HG02973 (cell line): ENCODE measurements around the gene KCNJ5.
A peak's percentile ranks its signal among the peaks of the same experiment; 100 is the strongest.

ENCODE experiments used
- ATAC-seq: cut with Tn5 transposase; IDR thresholded peaks from one replicate; pipeline ENCODE4 v1.9.1; 2021; ENCODE audit warnings: moderate library complexity; ENCODE audit not compliant: unreplicated experiment

Gene KCNJ5

DNA sequence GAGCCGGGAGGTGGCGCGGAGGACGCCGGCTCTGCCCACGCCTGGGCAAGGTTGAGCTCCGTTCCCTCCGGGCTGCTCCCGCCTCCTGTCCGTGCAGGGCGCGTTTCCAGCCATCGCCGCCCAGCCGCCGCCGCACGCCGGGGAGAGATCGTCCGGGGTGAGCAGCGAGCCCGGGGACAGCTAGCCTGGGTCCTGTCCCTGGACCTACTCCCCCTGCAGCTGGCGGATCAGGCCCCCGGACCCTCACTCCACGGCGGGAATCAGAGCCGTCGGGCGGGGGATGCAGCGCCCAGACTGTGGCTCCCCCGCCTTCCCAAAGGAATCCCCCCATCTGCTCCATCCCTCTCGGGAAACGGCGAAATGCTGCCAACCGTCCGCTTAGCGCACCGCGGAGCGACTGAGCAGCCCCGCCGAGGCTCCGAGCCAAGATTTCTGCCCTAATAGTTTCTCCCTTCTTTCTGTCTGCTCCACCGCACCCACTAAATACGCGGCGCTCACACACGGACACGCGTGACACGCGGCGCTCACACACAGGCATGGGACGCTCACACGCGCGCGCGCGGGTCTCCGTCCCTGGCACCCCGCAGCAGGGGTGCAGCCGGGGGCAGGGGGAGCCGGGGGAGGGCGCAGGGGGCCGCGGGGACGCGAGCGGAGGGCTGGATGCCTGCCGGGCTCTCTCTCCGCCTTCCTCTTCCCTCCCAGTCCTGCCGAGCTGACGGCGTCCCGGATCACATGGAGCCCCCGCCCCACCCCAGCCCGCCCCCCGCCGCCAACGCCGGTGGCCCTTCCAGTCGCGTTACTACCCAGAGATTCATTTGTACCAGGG lies at the start of gene KCNJ5:
TSS of gene KCNJ5 (plus strand) at position 814 of the 826 bp plus-strand sequence. CDS start 19,918 bp downstream, outside the sequence.
- ATAC-seq: no peak

DNA sequence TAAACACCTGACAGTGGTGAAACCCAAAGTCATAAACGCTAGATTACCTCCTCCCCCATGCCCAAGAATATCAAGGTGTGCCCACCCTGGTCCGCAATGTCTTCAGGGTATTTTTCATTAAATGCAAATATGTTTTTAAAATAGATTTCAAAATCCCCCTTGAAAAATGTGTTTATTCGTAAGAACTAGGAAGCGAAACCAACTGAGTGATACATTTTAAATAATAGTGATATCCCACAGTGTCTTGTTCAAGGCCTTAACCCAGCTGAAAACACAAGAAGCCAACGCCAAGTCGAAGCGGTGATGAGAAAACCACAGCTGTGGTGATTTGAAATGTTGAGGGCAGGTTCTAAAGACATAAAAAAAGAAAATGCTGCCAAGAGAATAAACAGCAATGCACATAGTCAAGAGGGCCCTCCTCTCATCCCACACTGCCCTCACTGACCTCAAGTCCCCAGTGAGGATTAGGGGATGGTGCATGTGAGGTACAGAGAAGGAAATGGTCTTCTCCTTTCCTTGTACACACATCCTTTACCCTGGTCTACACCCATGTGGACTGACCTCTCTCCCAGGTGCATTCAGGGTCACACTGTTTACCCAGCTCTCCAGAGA lies 49.6 kb upstream of the KCNJ5 start:
- ATAC-seq: peak; percentile 64

DNA sequence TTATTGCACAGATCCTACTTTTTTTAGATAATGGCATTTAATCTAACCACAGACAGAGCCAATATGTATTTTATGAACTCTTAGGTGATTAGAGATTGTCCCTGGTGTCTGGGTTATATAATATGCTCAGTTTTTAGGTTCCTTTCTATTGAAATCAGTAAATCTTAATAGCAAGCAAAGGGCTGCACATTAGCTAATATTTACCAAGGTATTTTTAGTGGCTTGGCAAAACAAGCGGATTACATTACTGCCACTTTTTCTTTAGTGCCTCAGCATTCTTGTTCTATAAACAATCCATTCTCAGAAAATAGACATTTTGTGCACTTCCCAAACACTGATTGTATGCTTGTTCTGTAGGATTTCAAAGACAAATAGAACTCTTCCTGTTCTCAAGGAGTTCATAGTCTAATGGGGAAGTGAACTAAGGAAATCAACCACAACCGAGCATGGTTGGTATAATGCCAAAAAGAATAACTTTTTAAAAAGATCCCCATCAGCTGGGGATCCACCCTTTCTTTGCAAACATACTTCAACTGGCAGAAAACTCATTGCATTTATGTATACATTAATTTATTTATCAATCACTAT lies 47.9 kb upstream of the KCNJ5 start:
- no peak for ATAC-seq

DNA sequence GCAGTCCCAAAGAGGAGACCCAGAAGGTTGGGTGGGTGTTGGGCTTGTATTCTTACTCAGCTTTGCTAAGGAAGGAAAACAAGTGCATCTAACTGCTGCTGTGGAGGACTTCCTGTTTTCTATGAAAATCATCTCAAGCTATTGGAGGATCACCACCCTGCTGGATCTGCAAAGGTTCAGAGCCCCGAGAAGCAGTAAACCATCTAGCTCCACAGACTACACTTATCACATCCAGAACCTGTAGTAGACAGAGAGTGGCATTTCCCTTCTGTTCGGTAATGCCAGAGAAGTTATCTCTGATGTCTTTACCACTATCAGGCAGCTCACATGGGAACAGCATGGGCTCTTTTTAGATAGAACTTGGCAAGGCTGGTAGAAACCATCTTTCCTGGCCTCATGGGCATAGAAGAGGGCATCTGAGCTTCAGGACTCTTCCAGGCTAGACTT lies 45.8 kb upstream of the KCNJ5 start:
- no peak for ATAC-seq

DNA sequence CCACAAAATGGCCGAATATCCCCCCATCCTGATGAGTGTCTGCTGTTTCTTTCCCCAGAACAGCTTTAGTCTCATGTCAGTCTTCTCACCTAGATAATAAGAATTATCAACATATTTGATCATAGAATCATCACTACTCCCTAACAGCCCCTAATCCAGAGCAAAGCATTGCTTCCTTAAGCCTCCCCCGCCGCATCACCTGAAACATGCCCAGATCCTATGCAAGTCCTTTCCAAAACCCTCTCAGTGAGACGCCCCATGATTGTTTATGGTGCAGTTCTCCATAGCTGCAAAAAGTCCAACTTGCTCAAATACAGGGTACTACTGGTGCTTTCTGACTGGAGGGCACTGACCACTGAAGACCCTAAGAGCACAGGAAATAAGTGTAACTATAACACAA lies 44.2 kb upstream of the KCNJ5 start:
- ATAC-seq: no peak

DNA sequence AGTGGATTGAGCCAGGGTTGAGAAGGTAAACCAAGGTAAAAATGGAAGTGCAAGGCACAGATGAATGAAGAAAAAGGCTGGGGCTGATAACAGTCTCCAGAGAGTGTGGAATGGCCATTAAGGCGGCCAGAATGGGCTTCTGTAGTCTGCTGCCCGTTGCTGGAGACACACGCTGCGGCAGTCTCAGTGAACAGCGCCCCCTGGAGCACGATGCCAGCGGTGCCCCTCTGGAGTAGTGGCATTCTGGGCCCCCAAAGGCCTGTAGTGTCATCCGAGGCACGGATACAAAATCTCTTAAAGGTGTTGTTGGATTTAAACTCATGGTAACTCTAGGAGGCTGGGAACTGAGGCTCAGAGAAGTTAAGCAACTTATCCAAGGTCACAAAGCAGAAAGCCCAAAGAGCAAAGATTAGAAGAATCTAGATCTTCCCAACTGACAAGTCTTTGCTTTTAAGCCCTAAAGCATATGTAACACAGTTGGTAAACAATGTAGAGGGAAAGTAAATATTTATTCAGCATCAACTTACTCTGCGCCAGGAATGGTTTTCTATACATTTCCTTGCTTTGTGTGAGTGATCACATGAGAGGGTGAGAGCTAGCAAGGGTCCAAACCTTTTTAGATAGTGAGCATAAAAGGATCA lies 42.2 kb upstream of the KCNJ5 start:
- ATAC-seq: peak; percentile 83

DNA sequence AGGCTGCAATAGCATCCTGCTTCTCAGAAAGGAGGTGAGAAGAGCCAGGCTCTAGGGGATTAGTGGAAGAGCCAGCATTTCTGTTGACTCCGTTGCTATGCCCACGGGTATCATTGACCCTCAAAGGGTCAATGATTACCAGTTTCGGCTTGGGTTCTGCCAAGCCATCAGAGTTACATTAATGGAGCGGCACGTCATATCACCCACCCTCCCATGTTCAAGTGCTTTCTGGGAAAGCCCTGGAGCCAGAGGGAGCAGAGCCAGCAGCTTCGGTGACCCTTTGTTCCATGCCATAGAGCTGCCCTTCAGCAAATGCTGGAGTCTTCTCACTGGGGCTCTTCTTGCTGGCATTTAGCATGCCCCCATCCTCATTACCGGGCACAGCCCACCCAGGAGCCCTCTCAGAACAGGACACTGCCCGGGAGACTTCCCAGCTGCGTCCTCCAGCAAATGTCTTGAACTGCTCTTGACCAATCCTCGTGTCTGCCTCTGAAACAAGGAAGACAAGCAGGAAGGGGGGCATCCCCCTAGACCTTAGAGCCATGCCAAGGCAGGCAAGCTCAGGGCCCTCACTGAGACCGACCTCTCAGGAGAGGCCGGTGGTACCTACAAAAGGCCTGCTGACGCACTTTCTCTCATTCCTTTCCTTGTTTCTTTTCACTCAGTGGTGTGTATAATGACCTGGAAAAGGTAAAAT lies 38.7 kb upstream of the KCNJ5 start:
- ATAC-seq: no peak

DNA sequence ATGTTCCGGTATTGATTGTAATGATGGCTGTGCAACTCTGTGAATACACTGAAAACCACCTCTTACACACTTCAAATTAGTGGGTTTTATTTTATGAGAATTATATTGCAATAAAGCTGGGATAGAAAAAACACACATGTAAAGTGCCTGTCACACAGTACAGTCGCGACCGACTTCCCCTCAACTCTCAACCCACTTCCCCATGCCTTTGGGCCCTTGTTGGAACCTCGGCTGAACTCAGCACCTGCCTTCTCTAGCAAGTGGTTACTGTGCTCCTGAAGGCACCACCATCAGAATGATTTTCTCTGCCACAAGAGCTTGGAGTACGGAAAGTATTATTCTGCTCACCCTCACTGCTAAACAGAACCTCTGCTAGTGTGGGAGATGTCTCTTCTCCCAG lies 37.6 kb upstream of the KCNJ5 start:
- ATAC-seq: no peak

DNA sequence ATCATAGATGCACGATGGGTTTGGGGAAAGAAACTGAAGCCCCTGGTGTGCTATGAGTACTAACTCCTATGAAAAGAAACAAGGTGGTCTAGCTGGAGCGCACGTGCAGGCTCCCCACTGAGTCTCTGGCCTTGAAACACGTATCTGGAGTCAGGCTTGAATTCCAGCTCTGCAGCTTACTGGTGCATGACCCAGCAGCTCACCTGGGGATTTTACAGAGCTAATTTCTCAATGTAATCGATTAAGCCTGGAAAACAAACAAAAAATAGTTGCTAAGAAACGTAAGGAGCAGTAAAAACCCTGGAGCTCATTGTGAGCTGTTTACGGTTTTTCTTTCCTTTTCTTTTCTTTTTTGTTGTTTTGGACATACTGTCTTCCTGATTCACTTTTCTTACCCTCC lies 36.3 kb upstream of the KCNJ5 start:
- no peak for ATAC-seq

DNA sequence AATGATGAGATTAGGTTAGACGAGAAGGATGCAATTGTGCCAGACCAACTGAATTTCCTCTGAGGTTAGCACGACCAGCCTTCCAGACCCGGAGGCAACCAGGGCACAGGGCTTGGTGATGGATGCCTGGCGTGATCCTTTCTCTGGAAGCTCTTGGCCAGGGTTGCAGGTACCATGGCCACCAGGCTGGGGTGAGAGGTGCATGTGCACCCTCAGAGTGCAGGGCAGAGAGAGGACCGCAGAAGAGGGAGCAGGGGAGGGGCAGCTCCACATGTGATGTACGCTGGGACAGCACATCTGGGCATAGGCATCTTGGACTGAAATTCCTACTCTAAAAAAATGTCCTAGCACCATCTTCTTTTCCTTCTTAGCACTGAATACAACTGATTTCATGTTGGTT lies 34.9 kb upstream of the KCNJ5 start:
- no peak for ATAC-seq

DNA sequence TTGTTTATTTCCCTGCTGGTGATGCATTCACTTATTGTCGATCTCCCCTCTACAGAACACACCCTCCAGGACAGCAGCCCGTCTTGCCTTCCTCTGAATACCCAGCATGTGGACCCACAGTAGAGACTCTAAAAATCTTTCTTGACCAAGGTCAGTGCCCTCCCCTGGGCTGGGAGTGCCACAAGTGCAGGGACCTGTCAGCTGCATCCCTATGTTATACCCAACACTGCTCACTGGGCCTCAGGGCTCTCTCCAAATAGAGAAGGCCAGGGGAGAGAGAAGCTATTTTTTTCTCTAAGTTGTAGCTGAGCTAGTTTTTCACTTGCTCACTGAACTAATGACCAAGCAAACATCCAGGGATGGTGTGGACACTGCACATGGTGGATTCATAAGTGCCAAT lies 33.8 kb upstream of the KCNJ5 start:
- ATAC-seq: no peak

DNA sequence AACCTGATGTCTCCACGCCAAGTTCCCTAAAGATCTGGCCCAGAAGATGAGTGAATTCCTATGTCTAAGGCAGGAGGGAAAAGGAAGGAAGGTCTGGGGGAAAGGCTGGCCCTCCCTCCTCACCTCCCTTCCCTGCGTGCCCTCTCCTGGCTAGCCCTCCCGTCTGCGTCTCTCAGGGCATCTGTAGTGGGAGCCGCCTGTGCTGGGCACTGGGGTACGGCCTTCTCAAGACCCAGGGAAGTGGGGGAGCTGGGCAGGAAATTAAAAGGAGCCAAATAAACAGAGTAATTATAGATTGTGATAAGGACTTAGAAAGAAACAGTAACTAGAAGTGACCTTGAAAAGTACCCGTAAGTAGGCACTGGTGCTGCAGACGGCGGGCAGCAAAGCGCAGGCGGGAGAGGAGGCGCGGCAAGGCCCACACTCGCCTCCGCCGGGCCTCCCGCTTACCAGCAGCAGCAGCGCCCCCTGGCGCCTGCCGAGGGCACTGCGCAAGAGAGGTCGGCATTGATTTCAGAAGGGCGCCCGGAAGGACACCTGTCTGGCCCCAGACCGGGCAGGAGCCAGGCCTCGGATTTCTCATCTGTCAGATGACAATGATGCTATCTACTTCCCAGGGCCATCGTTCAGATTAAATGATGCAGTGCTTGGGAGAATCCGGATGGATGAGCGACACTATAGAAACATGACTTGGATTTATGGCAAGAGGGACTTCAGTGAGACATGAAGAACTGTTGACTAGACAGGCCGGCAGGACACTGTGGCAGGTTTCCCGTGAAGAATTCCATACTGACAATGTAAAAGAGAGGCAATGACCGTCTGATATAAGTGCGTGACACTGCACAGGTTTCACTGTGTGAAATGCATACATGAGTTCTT lies 31.4 kb upstream of the KCNJ5 start:
- peak; percentile 89 for ATAC-seq

DNA sequence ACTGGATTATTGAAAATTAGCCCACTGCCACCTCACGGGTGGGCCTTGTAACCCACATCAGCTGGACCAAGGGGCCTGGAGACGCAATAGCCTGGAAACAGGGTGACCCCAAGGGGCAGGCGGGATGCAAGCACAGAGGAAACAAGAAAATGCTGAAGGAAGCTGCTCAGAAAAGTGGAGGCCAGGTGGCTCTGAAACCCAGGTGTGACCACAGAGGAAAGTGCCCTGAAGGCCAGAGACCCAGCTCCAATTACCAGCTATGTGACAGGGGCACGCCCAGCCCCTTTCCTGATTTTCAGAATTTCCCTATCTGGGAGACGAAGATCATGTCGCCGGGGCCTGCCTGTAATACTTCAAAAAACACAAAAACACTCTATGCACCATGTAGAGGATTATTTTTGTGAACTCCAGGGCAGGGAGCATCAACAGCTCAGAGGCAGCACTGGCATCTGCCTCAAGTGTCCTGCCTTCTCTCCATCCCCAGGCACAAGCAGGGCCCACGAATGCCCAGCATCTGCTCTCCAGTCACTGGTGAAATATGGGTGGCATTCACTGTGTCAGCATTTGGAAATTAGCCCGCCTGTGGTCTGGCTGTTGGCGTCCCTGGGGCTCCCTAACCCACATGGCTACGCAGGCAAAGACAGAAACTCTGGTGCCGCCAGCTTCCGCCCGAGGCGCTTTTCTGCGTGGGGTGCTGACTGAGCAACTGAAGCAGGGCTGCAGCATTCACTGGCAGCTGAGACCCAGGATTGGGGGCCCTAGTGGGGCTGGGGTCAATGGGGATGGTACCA lies 30.4 kb upstream of the KCNJ5 start:
- no peak for ATAC-seq

DNA sequence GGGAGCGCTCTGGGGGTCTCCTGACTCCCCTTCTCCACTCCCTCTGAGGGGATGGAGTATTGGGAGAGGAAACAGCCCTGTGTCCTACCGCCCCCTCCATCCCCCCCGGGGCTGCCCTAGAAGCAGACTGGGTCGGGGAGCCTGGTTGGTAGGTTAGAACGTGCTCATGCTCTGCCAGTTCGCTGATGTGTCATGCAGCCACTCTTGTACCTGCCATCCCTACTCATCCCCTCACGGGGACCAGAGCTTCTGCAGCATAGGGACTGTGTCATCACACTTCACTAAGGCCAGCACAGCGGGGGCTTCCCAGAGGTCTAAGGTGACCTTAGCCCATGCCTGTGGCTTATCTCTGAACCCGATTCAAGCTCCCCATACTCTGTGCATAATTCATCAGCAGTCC lies 28.8 kb upstream of the KCNJ5 start:
- no peak for ATAC-seq

DNA sequence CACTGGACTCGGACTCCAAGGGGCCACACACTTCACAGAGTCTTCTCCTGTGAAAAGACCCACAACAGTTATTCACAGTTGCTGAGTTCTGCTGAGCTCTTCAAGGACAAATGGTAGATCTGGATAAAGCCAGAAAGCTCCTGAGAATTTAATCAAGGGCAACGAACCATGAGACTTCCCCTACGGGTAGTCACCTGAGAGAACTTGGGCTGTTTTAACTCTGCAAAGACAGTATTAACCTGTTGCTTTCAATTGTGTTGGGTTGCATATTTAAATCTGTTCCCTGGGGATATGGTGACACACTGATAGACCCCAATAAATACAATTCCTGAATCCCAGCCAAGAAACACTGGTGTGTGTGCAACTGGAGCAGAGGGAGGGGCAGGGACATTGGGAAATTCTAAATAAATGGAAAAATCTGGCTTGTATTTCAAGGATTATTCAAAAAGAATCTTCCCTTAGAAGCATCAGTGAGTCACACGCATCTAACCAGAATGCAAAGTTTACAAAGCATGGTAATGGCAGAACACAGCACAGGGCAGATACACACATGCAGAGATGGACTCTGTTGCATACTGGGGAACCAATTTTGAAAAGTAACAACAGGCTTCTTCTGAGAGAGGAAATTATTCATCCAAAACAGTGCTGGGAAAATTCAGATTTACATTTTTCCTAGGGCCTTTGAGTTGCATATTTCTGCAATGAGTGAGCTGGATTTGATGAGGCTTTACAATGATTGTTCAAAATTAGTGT lies 28.1 kb upstream of the KCNJ5 start:
- no peak for ATAC-seq

DNA sequence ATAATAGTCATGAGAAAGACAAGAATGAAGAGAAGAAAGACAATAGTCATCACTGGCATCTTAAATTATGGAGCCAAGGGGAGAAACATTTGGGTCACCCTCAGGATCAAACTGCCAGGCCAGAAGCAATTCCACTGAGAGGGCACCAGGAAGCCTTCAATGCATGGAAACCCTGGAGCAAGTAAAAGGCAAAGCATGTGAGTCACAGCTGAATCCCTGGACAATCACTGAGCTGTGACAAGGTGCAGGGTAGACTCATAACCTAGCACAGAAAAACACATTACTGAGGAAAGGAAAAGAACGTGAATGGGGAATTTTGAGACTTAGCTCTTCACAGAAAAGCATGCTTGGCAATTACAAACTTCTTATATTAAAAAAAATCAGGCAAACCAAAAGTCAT lies 25.7 kb upstream of the KCNJ5 start:
- ATAC-seq: no peak

DNA sequence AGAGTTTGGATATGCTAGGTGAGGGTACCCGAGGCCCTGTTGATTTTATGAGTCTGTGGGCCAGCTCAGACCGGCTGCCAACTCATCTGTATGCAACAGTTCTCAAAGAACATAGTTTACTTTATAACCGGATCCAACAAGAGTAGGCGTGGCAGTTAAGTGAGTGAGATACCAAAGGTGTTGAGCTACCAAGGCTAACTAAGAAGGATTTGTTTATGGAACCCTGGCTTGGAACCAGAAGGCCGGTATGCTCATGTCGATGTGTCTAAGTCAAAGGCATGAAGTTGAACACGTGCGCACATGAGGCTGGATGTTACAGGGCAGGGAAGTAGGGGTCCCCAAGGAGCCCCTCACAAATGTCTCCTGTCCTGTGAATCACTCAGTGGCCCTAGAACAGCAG lies 23.9 kb upstream of the KCNJ5 start, which contains the start of gene KCNJ1:
TSS of gene KCNJ1 (minus strand) at position 20 of the 400 bp plus-strand sequence. CDS start 27,053 bp downstream, outside the sequence.
- ATAC-seq: no peak
